ENCODE measurements around the gene MLLT10.

Gene MLLT10

DNA sequence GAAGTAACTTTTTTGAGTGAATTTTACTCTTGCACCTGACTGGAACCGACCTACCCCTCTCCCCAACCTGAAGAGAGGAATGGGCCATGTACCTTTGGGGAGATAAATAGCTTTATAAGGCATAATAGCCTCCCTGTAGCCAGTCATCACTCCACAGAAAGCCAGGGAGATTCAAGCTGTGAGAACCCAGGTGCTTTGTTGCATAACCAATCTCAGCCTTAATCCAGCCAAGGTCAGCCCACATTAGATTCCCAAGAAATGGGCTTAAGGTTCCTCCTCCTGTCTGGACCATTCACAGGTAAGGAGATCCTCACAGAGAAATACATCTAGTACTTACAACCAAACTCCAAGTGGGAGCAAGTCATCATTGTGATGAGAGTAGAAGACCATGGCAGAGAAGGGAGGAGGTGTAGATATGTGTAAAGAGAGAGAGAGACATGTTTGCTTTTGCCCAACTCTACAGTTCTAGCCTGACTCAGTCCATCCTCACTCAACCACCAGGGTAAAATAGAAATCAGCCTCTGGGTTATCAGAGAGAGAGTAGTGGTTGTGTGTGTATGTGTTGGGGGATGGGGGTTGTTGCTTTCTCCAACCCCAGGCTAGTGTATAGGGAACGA is 32.2 kb upstream of the MLLT10 start:
- DNase-seq = no peak

DNA sequence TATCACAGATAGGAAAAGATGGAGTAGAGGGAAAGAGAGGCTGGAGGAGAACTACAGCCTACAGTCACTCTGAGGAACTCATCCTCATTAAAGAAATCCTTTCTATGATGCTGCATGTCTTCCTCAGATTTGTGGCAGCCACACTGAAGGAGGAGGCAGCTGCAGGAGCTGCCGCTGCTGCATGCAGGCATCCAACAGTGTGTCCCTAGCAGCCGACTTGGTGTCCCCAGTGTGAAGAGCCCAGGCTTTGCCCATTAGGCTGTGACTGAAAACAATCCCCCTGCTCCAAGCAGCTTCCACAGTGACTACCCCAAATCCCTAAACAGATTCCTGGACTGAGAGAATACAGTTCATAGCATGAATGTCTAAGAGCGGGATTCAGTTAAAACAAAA is 31.7 kb upstream of the MLLT10 start:
- DNase-seq = no peak

DNA sequence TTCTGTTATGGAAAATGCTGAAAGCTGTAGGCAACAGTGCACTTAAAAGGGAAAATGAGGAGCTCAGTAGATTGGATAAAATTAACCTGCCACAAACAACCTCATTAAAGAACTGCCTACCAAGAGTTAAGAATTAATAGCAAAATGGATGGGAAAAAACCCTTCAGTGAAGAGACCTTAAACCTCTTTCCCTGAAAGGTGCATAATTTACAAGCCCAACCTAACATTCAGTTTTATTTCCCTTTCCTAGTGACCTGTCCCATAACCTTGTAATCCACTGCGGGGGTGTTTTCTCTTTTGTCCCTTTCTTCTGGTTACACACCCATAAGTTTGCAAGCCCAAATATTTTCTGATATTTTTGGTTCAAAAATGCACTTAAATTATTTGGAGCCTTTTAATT is 30.5 kb upstream of the MLLT10 start:
- no peak for DNase-seq

DNA sequence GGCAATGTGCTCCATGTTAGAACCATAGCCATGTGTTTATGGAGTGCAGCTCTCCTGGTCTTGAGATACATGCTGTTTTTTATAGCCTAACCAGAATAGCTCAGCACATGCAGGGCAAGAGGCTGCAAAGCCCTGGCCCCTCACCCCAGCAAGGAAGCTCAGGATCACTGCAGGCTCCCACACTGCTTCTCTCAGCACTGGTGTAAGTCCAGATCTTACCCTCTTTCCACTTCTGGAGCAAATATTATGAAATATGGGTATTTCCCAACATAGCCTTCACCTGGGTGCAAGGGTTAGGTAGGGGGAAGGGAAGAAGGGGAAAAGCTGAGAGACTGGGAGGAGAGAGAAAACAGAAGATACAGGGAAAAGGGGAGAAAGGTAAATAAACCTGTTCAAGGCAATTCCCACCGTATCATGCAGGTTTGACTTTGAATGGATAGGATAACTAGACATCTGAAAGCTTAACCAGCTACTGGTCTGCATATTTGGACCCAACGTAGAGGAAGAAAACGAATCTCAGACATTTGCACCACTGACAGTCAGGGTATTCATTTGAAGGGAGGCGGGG is 28.2 kb upstream of the MLLT10 start:
- no peak for DNase-seq

DNA sequence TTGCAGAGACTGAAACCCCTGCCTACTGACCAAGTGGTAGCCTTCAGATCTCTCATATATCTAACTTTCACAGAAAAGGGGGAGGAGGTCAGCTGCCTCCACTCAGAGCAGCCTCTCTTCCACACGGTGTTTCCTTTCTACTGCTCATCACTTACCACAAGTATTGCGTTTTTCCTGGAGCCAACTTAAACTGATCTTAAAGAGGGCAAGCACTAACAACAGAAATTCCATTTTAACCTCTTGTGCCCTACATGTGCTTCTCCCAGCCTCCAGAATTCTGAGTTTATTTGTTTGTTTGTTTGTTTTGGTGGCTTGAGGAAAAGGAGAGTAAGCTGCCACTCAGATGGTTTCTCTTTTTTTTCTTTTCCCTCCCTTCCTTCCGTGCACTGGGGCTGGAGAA is 27.7 kb upstream of the MLLT10 start:
- no peak for DNase-seq

DNA sequence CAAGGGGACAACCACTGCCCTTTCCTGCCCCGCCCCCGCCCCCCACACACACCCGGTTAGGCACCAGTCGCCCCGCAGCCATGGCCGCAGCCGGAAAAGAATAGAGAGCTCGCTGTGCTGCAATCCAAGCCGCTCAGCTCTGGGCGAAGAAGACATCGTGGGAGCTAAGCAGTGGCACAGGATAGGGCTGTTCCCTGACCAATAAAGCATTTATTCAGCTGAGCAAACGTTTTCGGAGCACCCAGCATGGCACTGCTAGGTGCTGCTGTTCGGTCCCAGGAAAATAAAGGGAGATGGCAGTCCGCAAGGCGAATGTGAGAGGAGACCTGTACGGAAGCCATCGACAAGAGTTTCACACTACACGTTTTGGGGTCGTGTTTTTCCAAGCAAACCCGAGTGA is 26.9 kb upstream of the MLLT10 start:
- no peak for DNase-seq

DNA sequence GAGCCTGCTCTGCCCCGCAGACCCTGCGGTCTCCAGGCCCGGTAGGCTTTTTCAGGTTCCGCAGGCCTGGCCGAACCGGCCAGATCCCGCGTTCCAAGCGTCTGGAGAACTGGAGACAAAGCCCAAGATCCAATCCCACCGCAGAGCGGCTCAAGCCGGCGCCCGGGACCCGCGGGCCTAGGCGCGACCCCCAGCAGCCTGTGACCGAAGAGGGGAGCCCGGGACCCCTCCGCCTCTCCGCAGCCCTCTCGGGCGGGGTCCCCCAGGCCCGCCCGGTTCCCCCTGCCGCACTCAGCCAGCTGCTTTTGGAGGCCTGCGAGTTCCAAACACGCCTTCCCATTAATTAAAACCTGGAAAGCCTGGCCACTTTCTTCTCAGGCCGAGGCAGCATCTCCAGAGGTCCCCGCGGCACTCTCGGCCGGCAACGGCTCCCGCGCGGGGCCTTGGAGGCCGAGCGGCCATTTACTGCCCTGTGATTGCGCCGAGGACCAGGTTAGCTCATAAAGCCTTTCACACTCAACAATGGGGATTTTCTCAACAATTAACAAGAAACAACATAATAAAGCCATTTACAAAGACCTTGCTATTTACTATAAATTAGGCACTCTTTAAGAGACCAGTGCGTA is 25.2 kb upstream of the MLLT10 start:
- no peak for DNase-seq

DNA sequence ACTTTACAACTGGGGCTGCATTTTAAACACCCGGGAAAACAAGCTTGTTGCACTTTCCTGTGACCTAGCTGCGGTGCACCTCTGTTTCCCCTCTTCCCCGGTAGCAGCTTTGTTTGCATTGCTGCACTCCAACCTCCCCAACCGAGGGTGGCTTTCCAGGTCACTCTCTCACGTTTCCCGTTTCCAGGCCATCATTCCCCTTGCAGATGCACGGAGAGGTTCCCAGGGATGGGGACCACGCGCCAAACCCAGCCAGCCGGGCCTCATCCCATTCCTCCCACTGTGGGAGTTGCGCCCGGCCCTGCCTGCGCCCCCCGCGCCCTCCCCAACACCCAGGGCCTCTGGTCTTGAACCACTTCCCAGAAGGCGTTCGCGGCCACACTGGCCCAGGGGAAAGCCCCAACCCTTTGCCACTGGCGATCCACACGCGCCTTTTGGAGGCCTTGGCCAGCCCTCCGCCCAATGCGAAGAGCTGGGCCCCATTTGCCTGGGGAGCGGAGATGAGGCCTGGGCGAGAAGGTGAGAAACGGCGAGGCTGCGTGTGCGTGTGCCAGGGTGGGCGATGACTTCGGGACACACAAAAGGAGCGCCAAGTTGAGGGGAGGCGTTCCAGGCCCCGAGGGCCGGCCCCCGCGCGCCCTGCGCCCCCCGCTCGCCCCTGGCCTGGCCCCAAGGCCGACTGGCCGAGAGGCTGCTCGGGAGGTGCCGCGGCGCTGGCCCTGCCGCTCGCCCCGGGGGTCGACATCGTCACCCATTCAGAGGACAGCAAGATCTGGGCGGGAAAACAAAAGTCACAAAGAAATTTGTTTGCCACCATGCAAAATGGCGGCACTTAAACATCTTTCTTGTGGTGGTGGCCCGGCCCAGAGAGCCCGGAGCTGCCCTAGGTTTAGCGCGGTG is 24.4 kb upstream of the MLLT10 start:
- no peak for DNase-seq

DNA sequence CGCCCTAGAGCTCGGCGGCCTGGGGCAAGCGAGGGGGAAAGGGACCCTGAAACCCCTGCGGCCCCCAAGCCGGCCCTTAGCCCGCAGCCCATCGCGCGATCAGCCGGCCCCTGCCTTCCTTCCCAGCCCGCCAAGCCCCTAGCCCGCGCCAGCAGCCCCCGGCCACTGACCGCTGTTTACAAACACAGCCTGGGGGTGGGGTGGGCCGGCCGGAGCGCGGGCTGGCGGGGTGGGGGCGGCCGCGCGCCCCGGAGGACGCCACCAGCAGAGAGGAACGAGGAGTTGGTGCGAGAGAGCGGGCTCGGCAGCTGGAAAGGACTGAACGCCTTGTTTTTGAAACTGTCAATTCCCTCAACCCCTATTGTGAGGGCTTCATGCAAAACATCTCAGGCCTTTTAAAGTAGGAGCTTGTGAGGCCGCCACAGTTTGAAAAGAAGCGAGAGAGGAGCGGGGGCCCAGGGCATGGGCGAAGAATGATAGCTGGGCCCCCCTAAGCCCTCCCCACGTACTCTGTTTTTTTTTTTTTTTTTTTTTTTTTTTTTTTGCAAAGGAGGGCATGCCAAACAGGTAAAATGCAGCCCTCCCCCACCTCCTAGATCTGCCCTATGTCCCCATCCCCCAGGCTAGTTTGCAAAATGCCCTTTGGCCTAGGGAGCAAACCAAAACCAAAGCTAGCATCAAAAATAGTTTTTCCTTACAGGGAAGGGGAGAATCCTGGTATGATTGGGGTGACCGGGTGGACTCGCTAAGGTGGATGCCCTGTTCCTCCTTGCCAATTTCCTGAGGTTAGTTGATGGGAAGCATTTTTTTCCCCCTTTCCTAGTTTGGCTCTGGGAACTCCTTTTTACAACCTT is 23.6 kb upstream of the MLLT10 start:
- no peak for DNase-seq

DNA sequence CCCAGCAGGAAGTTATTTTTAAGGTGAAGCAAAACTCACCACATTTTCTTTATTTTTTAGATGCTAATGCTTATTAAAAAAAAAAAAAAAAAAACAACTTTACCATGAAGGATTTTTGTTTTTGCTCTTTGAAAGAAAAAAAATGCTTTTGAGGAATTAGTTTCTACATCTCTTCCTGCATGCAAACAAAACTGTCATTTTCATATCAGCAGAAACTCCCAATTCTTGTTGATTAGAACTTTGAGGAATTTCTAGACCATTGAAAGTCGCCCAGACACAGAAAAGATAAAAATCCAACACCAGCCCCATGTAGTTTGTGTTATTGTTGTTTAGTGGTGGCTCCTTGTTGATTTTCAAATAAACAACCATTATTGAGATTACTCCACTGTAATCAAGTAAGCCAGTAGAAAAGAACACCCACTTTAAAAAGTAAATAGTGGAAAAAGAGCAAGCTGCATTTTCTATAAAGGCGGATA is 22.9 kb upstream of the MLLT10 start:
- DNase-seq = no peak

DNA sequence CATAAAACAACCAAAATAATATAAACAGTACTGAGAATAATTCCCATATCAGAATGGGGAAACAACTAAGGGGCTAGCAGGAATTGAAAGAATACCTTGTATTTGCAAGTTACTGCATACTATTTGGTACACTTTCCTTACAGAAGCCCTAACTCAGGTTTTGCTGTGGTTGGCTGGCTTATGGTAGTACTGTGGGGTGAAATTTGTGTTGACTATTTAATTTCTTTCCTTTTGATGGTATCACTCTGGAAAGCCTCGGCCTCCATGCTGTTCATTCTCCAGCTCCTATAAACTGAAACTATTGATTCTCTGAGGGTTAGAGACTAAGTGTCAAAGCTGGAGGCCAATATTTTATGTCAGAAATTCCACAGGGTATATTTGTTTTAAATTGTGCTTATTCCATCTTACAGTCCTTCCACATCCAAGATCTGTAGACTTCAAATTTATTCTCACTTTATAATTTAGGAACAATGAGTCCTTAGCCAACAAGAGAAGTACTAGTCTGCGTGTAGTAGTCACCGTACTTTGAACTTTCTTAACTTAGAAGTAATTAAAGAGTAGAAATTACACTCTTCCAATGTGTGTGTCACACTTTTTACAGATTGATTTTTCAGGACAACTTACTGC is 22.0 kb upstream of the MLLT10 start:
- no peak for DNase-seq

DNA sequence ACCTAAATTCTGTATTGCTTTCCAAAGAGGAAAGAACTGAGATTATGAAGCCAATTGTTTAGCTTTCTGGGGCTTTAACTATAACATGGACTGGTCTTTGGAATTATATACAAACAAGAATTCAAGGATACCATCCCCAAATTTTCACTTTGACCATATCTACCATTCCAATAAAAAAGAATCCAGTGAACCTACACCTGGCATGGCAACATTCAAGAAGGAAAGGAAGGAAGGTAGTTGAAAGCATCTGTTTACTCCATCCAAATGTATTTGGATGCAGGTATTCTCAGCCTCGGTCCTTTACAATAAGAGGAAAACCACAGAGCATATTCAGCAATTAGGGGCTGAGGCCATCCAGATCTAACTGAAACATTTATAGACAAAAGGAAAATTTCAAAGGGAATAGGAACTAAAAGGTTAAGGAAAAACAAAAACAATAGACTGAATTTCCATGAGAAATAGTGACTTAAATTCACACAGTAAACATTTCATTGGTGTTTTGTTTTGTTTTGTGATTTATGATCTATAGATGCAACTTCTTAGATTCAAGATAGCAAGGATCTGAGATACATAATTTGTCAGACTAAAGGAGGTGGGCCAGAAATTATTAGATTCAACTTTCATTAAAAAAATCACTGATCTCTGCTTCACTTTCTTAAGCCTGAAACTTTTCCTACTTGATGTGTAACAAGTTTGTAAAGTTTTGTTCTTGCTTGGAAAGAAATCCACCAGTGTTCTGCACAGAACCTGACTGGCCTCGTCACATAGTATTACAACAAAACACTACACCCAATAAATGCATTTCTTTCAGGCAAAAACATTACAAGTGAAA is 21.2 kb upstream of the MLLT10 start:
- DNase-seq = no peak

DNA sequence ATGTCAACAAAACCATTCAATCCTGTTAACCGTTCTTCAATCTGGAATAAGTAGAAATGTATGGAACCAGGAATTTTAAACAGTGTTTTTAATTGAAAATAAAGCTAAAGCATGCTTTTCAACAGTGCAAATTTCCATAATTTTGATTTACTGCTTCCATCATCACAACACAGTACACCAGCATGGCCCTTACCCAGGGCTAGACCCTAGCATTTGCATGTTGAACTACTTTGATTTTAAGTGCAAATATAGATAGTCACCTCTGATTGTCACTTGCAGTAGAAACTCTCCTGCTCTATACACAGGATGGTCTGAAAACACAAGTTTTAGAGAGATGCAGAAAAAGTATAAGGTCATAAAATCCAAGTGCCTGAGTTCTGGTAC is 20.6 kb upstream of the MLLT10 start:
- no peak for DNase-seq

DNA sequence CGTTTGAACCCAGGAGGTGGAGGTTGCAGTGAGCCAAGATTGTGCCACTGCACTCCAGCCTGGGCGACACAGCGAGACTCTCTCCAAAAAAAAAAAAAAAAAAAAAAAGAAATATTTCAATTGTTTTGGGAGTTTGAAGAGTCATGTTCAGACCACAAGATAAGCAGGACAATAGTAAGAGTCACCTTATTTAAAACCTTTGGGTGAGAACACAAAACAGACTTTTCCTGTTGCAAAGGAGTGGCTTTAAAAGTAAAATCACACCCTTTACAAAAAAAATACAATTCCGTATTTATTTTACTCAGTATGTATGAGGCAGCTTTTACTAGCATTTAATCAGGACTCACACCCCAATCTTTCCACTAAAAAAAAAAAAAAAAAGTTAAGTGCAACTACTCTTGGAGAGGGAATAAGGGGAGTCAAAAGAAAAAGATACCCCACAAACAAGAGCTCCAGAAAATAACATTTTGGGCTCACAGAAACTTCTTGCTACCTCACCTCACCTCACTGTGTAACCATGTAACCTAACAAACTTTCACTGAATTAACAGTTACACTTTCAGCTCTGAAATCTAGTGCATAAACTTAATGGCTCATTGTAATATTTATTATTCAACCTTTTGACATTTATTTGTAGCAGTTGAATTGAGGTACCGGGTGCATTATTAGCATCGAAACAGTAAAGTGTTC is 19.8 kb upstream of the MLLT10 start:
- DNase-seq = no peak

DNA sequence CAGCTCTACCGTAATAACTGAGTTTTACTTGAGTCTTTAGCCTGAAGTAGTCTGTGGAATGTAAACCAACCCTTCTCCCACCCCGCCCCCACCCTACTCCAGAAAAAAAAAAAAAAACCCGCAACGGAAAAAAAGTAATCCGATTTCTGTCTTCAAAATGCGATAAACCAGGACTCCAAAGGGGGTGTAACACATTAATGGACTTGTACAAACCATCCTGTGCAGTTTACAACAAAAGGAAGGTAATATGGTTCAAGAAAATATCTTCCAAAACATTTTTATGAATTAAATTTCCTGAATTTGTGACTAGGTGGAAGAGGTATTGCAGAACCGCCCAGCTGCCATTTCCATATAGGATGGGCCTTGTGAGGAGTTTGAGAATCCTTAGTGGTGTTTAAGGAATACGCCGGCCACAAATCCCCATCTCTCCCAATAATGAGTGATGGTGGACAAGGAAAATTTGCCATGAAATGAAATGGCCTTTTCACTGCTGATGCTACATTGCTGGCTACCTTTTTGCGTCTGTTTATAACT is 19.1 kb upstream of the MLLT10 start:
- DNase-seq = no peak

DNA sequence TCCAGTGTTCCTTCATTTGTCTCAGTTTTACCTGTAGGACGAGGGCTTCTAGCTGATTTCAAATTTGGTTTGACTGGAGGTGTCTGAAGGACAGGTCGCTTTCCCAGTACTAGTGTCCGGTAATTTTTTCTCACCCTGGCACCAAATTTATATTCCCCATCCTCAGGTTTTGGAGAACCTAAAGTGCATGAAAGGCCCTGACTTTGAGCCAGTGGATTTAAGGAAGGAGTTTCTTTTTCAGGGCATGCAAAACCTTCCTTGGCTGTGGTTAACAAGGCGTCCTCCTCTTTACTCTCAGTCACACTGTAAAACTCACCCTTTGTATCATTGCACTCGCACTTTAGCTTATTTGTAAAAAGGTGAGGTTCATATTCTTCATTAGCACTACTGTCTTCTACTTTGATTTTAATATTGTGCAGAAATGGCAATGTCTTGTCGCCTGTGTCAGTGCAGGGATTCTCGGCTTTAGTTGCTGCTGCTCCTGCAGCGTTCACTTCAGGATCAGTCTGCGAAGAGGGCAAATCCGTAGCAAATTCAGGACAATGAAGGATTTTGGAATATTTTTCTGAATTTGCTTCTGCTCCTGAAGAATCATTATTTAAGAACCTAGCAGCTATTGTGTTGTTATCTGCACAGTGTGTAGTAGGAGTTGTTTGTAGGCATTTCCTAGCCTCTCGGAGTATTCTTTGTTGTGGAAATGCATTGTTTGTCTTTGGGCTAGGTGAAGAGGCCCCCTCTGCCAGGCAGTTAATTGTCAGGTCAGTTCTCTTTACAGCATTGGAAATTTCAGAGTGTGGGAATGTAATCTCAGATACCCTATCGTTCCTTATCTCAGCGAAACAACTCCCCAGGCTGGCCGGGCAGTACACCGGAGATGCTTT is 18.4 kb upstream of the MLLT10 start:
- no peak for DNase-seq

DNA sequence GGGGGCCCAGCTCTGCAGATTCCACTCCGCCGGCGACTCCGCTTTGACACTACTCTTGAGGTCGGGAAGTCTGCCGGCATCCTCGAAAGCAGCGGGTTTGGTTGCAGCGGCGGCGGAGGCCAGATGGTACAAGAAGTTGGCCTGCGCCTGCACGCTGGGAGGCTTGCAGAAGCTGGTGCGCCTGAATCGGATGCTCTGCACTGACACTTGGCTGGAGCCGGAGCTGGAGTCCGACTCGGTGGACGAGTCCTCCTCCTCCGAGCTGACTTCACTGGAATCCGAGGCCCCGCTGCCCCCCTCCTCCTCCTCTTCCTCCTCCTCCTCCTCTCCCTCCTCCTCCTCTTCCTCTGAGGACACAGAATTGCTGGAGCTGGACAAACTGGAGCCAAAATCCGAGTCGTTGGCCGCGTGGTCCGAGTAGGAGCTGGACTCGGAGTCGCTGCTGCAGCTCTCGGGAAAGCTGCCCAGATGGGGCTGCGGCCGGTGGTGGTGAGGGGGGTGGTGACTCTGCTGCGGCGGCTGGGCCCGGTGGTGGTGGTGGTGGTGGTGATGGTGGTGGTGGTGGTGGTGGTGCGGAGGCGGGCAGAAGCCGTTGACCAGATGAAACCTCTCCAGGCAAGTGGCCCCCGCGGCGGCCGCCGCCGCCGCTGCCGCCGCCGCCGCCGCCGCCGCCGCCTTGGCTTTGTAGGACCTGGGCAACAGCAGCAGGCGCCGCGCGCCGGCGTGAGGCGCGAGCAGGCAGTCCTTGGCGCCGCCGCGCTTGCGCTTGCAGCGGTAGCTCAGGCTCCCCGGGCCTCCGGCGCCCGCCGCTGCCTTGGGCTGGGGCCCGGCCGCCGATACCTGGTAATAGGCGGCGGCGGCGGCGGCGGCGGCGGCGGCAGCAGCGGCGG is 17.5 kb upstream of the MLLT10 start:
- DNase-seq = peak; percentile 56

All from CD4-positive, alpha-beta T cell treated with Interleukin-12 subunit alpha and Interleukin-12 subunit beta, for 1 hour (primary cell).